Thoracic aorta endothelial cell (primary cell): ENCODE measurements around the gene BAG3. TPM values are rescaled to one million over a fixed set of nuclear protein-coding genes. Genes with fewer than 3 reads are reported as not detected.

ENCODE experiments used
- total RNA-seq: library from RNA; depleted of rRNA; stranded (reverse); fragments of >200 nt; gene quantifications from 2 replicates; pipeline ENCODE4 v1.2.3, GENCODE V29; 2012

The BAG3 gene
- total RNA-seq, result 25.1 and 39.3 TPM in 2 replicates

GRCh38 chr10:119650692-119651513 lies at the start of gene BAG3:
BAG3 (plus strand) TSS chr10:119651380; CDS start chr10:119651676, 296 bp downstream.

GRCh38 chr10:119725828-119726675 lies 74.9 kb downstream of the BAG3 start, which contains the start of gene INPP5F:
INPP5F (plus strand) TSS chr10:119726050; CDS start chr10:119726263, 213 bp downstream.

Other genes starting within 250 kb of the BAG3 start
- 32.1 and 35.9 TPM in 2 replicates for gene RGS10, start 108.7 kb upstream of the BAG3 start, total RNA-seq
- 79.0 and 93.8 TPM in 2 replicates for gene TIAL1, start 54.4 kb upstream of the BAG3 start, total RNA-seq
- 37.4 and 63.0 TPM in 2 replicates for gene INPP5F, start 74.7 kb downstream of the BAG3 start, total RNA-seq
- 93.2 and 116 TPM in 2 replicates for gene MCMBP, start 221.5 kb downstream of the BAG3 start, total RNA-seq
- 42.5 and 64.8 TPM in 2 replicates for gene SEC23IP, start 241.3 kb downstream of the BAG3 start, total RNA-seq